ENCODE measurements around the gene PCSK6. TPM values are rescaled to one million over a fixed set of nuclear protein-coding genes. Genes with fewer than 3 reads are reported as not detected.
A peak's percentile ranks its signal among the peaks of the same experiment; 100 is the strongest.

The PCSK6 gene
- 0.14 TPM for polyA plus RNA-seq

GRCh38 chr15:101489599-101490407 lies at the start of gene PCSK6:
Gene PCSK6 (minus strand): TSS chr15:101489707. CDS start chr15:101489670, 37 bp downstream.
- peak within 1 kb of the TSS in 1 of 4 donors; percentile 17 for H3K4me3 Mint-ChIP-seq
- H3K27ac Mint-ChIP-seq = no peak within 1 kb of the TSS
- H3K36me3 Mint-ChIP-seq = peaks cover 2% of the 10 kb centered on the region
- peaks cover 0 to 2% (median 1%) of the 10 kb centered on the region in 3 donors for H3K4me1 Mint-ChIP-seq
- H3K9me3 Mint-ChIP-seq = peaks cover 0 to 2% (median 0%) of the 10 kb centered on the region in 3 donors
- H3K27me3 Mint-ChIP-seq = peaks cover 31% of the 10 kb centered on the region

- H3K9me3 Mint-ChIP-seq = peaks cover 0 to 7% (median 0%) of the 10 kb centered on the region in 3 donors
- no peaks in the 10 kb centered on the region for H3K4me1 Mint-ChIP-seq
- H3K27me3 Mint-ChIP-seq = peaks cover 2% of the 10 kb centered on the region
- no peaks in the 10 kb centered on the region for H3K36me3 Mint-ChIP-seq
- no peak overlapping the region for H3K4me3 Mint-ChIP-seq
- no peak overlapping the region for H3K27ac Mint-ChIP-seq
These were observed 49.5 kb upstream of the PCSK6 start for GRCh38 chr15:101538996-101539395.

GRCh38 chr15:101538177-101538576 lies 48.7 kb upstream of the PCSK6 start:
- Mint-ChIP-seq H3K36me3 (no peaks in the 10 kb centered on the region), H3K9me3 (peaks cover 0 to 7% (median 0%) of the 10 kb centered on the region in 3 donors), H3K4me3 (no peak overlapping the region), H3K4me1 (no peaks in the 10 kb centered on the region), H3K27me3 (peaks cover 2% of the 10 kb centered on the region), H3K27ac (no peak overlapping the region)

GRCh38 chr15:101537483-101538080 lies 48.1 kb upstream of the PCSK6 start:
- Mint-ChIP-seq H3K27me3 (peaks cover 2% of the 10 kb centered on the region), H3K27ac (no peak overlapping the region), H3K4me1 (no peaks in the 10 kb centered on the region), H3K9me3 (peaks cover 0 to 9% (median 0%) of the 10 kb centered on the region in 3 donors), H3K4me3 (no peak overlapping the region), H3K36me3 (no peaks in the 10 kb centered on the region)

- Mint-ChIP-seq H3K27me3 (peaks cover 2% of the 10 kb centered on the region), H3K9me3 (peaks cover 0 to 9% (median 0%) of the 10 kb centered on the region in 3 donors), H3K4me1 (no peaks in the 10 kb centered on the region), H3K27ac (no peak overlapping the region), H3K36me3 (no peaks in the 10 kb centered on the region), H3K4me3 (no peak overlapping the region)
These were observed 47.4 kb upstream of the PCSK6 start for GRCh38 chr15:101536875-101537405.

- Mint-ChIP-seq H3K27me3 (no peaks in the 10 kb centered on the region), H3K4me3 (no peak overlapping the region), H3K36me3 (no peaks in the 10 kb centered on the region), H3K27ac (no peak overlapping the region), H3K9me3 (peaks cover 0 to 9% (median 0%) of the 10 kb centered on the region in 3 donors), H3K4me1 (no peaks in the 10 kb centered on the region)
These were observed 46.8 kb upstream of the PCSK6 start for GRCh38 chr15:101536166-101536874.

- Mint-ChIP-seq H3K27me3 (no peaks in the 10 kb centered on the region), H3K36me3 (no peaks in the 10 kb centered on the region), H3K27ac (no peak overlapping the region), H3K4me3 (no peak overlapping the region), H3K4me1 (no peaks in the 10 kb centered on the region), H3K9me3 (peaks cover 0 to 9% (median 0%) of the 10 kb centered on the region in 3 donors)
These were observed 45.8 kb upstream of the PCSK6 start for GRCh38 chr15:101535170-101535902.

- H3K4me3 Mint-ChIP-seq = no peak overlapping the region
- H3K36me3 Mint-ChIP-seq = no peaks in the 10 kb centered on the region
- no peaks in the 10 kb centered on the region for H3K27me3 Mint-ChIP-seq
- H3K9me3 Mint-ChIP-seq = peaks cover 0 to 9% (median 0%) of the 10 kb centered on the region in 3 donors
- no peaks in the 10 kb centered on the region for H3K4me1 Mint-ChIP-seq
- H3K27ac Mint-ChIP-seq = no peak overlapping the region
These were observed 45.0 kb upstream of the PCSK6 start for GRCh38 chr15:101534376-101534970.

GRCh38 chr15:101533371-101534140 lies 44.0 kb upstream of the PCSK6 start:
- no peak overlapping the region for H3K4me3 Mint-ChIP-seq
- no peak overlapping the region for H3K27ac Mint-ChIP-seq
- no peaks in the 10 kb centered on the region for H3K4me1 Mint-ChIP-seq
- H3K9me3 Mint-ChIP-seq = peaks cover 0 to 5% (median 0%) of the 10 kb centered on the region in 3 donors
- H3K36me3 Mint-ChIP-seq = no peaks in the 10 kb centered on the region
- H3K27me3 Mint-ChIP-seq = peaks cover 3% of the 10 kb centered on the region

GRCh38 chr15:101532865-101533264 lies 43.4 kb upstream of the PCSK6 start:
- Mint-ChIP-seq H3K27ac (no peak overlapping the region), H3K27me3 (peaks cover 4% of the 10 kb centered on the region), H3K4me3 (no peak overlapping the region), H3K9me3 (peaks cover 0 to 5% (median 0%) of the 10 kb centered on the region in 3 donors), H3K36me3 (no peaks in the 10 kb centered on the region), H3K4me1 (no peaks in the 10 kb centered on the region)

GRCh38 chr15:101531170-101531569 lies 41.7 kb upstream of the PCSK6 start:
- Mint-ChIP-seq H3K4me3 (no peak overlapping the region), H3K27ac (no peak overlapping the region), H3K4me1 (no peaks in the 10 kb centered on the region), H3K27me3 (peaks cover 8% of the 10 kb centered on the region), H3K9me3 (peaks cover 0 to 5% (median 0%) of the 10 kb centered on the region in 3 donors), H3K36me3 (no peaks in the 10 kb centered on the region)

GRCh38 chr15:101530224-101530958 lies 40.9 kb upstream of the PCSK6 start:
- Mint-ChIP-seq H3K27me3 (peaks cover 12% of the 10 kb centered on the region), H3K4me1 (no peaks in the 10 kb centered on the region), H3K9me3 (peaks cover 0 to 3% (median 0%) of the 10 kb centered on the region in 3 donors), H3K27ac (no peak overlapping the region), H3K36me3 (no peaks in the 10 kb centered on the region), H3K4me3 (peak overlapping the region in 1 of 4 donors; percentile 20)

- Mint-ChIP-seq H3K36me3 (no peaks in the 10 kb centered on the region), H3K4me1 (no peaks in the 10 kb centered on the region), H3K4me3 (no peak overlapping the region), H3K27me3 (peaks cover 22% of the 10 kb centered on the region), H3K27ac (no peak overlapping the region), H3K9me3 (peaks cover 0 to 2% (median 0%) of the 10 kb centered on the region in 3 donors)
These were observed 39.4 kb upstream of the PCSK6 start for GRCh38 chr15:101528917-101529299.

All from IgD-negative memory B cell (primary cell).